Embryonic facial prominence (tissue), 1 donor: Measurements from ENCODE around the gene REV3L.
A peak's percentile ranks its signal among the peaks of the same experiment; 100 is the strongest.
"Not testable (repeated sequence)": the region's sequence is repeated elsewhere in the genome, so short reads cannot be mapped to it uniquely, and the experiment has no call there.

Experiments used
- DNase-seq: peaks from one replicate; pipeline ENCODE4 v3.0.0-alpha.2; 2016; ENCODE audit errors: extremely low spot score

The REV3L gene

GRCh38 chr6:111259089-111259831 lies 223.8 kb downstream of the REV3L start:
- peak; percentile 99 for DNase-seq

GRCh38 chr6:111258615-111259088 lies 224.4 kb downstream of the REV3L start:
- DNase-seq = no peak

- DNase-seq = no peak
Observed at GRCh38 chr6:111258010-111258409, 225.0 kb downstream of the REV3L start.

- DNase-seq = no peak
Observed at GRCh38 chr6:111256646-111257045, 226.4 kb downstream of the REV3L start.

- DNase-seq = not testable (repeated sequence)
Observed at GRCh38 chr6:111255838-111256237, 227.2 kb downstream of the REV3L start.

- DNase-seq = no peak
Observed at GRCh38 chr6:111254779-111255166, 228.2 kb downstream of the REV3L start.

GRCh38 chr6:111254004-111254778 lies 228.8 kb downstream of the REV3L start:
- no peak for DNase-seq

- DNase-seq = no peak
Observed at GRCh38 chr6:111252726-111253125, 230.3 kb downstream of the REV3L start.

- DNase-seq = no peak
Observed at GRCh38 chr6:111250791-111251354, 232.1 kb downstream of the REV3L start.
